Activated T-cell treated with anti-CD3 and anti-CD28 coated beads, Interleukin-2, amount 50 U/mL, for 48 hours (primary cell): Measurements from ENCODE around the gene WIF1.

Experiments
- DNase-seq, 2 experiments: peaks; one replicate each; pipeline ENCODE4 v3.0.0-alpha.2; 2020

Gene WIF1, protein sequence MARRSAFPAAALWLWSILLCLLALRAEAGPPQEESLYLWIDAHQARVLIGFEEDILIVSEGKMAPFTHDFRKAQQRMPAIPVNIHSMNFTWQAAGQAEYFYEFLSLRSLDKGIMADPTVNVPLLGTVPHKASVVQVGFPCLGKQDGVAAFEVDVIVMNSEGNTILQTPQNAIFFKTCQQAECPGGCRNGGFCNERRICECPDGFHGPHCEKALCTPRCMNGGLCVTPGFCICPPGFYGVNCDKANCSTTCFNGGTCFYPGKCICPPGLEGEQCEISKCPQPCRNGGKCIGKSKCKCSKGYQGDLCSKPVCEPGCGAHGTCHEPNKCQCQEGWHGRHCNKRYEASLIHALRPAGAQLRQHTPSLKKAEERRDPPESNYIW

DNA sequence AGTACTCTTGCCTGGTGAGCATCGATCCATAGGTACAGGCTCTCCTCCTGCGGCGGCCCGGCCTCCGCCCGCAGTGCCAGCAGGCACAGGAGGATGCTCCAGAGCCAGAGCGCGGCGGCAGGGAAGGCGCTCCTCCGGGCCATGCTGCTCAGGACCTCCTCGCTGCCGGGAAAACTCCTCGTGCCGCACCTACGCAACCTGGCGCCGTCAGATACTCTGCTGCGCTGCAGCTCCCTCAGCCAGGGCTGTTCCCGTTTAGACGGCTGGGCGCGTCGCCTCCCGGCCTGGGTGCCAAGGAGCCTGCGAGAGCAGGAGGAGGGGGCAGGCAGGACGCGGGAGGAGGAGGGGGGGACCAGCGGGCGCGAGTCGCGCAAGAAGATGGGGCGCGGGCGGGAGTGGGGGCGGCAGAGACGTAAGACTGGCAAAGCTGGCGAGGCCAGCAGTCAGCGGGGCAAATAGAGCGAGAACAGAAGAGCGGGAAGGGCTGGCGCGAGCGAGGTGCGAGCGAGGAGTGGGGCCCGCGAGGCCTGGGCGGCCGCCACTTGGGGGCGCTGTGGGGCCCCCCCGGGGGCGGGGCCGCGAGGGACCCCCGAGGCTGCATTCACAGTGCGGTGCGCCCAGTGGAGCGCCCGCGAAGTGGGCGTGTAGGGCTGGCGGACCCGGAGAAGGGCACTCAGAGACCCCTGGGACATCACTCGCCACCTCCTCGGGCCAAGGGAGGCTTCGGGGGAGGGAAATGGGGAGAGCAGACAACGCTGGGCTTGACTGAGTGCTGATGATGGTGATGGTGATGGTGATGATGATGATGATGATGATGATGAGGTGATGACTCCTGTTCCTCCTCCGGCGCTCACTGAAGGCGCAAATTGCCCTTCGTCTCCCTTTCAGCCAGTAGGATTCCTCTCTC, at the start of gene WIF1:
Gene WIF1, minus strand, starts transcription at position 257 of the 907 bp plus-strand sequence. Its CDS starts 114 bp downstream, at position 143.
- DNase-seq, result peak; percentile 51 to 55

DNA sequence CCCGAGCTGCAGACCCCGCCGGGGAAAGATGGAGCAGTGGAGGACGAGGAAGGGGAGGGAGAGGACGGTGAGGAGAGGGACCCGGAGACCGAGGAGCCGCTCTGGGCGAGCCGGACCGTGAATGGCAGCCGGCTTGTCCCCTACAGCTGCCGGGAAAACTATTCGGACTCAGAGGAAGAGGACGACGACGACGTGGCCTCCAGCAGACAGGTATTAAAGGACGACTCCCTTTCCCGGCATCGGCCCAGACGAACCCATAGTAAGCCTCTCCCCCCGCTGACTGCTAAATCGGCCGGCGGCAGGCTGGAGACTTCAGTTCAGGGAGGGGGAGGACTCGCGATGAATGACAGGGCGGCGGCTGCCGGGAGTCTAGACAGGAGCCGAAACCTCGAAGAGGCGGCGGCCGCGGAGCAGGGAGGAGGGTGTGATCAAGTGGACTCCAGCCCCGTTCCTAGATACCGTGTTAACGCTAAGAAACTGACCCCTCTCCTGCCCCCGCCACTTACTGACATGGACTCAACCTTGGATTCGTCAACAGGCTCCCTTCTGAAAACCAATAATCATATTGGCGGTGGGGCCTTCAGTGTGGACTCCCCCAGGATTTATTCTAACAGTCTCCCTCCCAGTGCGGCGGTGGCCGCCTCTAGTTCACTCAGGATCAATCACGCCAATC, 49.2 kb upstream of the WIF1 start:
- DNase-seq, result peak; percentile 71 to 76

DNA sequence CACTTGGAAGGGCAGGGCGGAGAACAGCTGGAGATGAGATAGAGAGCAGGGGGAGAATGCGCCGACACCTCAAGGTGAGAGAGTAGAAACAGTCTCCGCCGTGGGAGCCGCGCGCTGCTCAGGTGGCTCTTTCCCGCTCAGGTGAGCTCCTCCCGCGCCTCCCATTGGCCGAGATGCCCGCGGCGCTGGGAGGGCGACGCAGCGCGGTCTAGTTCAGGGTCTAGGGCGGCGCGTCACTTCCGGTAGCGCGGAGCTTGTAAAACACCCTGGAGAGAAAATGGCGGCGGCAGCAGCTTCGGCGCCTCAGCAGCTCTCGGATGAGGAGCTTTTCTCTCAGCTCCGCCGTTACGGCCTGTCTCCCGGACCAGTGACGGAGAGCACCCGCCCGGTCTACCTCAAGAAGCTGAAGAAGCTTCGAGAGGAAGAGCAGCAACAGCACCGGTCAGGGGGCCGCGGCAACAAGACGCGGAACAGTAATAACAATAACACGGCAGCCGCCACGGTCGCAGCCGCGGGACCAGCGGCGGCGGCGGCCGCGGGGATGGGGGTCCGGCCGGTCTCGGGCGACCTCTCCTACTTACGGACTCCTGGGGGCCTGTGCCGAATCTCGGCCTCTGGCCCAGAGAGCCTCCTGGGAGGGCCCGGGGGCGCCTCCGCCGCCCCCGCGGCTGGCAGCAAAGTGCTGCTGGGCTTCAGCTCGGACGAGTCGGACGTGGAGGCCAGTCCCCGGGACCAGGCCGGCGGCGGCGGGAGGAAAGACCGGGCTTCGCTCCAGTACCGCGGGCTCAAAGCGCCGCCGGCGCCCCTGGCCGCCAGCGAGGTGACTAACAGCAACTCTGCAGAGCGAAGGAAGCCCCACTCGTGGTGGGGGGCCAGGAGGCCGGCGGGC, 48.5 kb upstream of the WIF1 start, which contains the start of gene LEMD3:
Gene LEMD3, plus strand, starts transcription at position 264 of the 889 bp plus-strand sequence. Its CDS starts 14 bp downstream, at position 278.
- DNase-seq, result peak; percentile 92 to 94

DNA sequence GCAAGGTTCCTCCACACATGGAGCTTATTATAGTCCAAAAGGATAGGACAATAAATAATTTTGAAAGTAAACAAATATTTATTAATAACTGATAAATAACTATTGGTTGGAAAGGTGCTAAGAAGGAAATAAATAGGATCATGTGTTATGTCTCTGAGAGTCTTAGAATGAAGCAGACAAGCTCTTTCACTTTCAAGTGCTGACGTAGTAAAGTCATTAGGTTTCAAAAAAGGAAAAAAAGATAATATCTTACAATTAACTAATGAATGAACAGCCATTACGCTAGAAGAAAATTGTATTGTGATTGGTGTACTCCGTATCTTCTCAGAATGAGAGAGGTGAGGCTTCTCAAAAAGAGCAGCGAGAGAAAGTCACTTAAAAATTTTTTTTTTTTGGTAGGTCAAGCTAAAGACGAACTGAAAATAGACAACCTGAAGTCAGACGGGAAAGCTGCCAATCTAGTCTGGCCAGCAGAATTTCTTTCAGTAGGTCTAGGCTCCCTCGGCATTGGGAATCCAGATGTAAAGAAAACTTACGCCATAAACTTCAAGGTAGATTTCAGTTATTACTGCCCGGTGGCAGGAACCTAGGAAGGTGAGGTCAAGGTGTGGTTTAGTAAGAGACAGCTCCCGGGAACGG, 47.7 kb upstream of the WIF1 start:
- no peak for DNase-seq

DNA sequence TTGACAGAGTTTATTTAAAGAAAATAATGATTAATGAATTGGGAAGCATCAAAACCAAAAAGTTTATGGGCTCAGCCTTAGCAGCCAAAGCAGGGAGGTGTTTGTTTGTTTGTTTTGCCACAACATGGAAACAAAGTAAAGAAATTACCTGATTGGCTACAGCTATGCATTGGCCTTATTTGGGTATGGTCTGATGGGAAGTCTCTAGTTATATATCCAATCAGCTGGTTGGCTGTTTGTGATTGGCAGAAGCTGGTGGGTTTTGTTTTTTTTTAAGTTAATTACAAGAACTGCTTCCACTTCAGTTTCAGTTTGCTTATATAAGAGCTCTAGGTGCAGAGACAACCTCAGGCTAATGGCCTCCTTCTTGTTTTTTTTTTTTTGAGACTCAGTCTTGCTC, 43.7 kb upstream of the WIF1 start:
- no peak for DNase-seq

DNA sequence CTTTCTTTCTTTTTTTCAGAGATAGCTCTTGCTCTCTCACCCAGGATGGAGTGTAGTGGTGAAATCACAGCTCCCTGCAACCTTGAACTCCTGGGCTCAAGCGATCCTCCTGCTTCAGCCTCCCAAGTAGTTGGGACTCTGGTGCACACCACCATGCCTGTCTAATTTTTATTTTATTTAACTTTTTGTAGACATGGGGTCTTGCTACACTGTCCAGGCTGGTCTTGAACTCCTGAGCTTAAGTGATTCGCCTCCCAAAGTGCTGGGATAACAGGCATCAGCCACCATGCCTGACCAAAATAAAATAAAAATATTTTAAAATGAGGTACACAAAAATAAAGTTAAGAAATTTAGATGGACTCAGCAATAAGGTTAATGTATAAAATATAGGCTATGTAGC, 43.1 kb upstream of the WIF1 start:
- DNase-seq, result no peak

DNA sequence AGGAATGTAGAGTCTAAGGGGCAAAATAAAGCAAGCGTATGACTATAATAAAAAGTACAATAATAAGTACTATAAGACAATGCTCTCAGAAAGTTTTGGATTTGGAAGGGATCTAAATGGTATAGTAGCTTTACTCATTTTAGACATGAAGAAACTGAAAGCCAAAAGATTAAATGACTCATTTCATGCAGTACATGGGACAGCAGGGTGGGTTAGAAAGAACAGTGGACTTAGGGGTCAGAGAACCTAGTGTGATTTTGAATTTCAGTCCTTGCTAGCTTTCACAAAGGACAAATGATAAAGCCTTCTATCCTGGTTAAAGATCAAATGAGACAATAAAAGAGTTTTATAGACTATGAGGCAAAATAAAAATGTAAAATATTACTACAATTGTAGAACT, 41.5 kb upstream of the WIF1 start:
- DNase-seq, result no peak

DNA sequence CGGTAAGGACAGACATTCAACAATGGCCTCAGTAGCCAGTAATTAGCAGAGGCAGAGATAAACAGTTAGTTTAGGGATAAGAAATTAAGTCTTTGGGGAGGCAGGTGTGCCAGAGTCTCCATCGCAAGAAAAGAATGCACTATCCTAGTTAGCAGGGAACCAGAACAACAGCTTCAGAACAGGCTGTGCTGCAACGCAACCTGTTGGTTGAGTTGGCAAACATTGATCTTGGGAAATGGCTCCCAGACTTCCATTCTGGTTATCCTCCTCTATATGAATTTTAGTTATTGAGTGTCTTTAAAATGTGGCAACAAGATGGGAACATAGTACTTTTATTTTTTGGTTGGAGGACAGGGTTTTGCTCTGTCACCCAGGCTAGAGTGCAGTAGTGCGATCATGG, 36.0 kb upstream of the WIF1 start:
- no peak for DNase-seq

DNA sequence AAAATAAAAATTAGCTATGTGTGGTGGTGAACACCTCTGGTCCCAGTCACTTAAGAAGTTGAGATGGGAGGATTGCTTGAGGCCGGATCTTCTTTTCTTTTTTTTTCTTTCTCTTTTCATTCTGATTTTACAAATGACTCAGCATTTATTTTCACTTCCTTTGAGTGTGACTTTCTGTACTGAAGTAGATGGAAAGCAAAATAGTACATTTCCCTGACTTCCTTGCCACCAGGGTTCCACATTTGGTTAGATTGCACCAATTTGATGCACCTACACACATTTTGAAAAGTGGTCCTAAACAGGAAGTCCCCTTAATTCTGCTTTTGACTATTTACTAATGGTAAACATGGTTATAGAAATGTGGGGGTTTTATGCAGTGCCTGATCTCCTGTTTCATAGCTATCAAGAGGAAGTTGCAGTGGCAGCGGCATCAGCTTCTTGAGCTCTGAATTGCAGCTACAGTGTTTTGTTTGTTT, 35.3 kb upstream of the WIF1 start:
- DNase-seq, result peak; percentile 18 to 20

DNA sequence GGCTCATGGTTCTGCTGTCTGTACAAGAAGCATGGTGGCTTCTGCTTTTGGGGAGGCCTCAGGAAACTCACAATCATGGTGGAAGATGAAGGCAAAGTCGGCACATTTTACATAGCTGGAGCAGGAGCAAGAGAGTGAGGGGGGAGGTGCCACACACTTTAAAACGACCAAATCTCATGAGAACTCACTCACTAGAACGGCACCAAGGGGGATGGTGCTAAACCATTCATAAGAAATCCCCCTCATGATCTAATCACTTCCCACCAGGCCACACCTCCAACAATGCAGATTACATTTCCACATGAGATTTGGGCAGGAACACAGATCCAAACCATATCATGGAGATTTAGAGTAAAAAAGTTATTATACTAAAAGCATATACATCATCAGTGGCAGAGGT, 34.7 kb upstream of the WIF1 start:
- DNase-seq, result peak; percentile 19 to 25

DNA sequence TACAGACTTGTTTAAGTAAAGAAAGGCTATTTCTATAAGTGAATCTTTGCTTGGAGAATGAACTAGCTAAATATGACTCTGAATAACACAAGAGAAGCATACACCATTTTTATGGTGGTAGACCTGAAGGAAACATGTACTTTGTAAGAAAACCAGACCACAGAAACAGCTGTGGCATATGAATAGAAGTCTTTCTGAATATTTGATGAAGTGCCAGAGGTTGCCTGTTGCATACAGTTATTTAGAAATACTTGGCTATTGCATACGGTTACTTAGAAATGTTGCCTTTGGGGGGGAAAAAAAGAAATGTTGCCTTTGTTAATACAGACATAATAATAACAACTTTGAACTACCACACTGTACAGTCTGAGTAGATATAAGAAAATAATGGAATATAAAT, 31.5 kb upstream of the WIF1 start:
- no peak for DNase-seq

DNA sequence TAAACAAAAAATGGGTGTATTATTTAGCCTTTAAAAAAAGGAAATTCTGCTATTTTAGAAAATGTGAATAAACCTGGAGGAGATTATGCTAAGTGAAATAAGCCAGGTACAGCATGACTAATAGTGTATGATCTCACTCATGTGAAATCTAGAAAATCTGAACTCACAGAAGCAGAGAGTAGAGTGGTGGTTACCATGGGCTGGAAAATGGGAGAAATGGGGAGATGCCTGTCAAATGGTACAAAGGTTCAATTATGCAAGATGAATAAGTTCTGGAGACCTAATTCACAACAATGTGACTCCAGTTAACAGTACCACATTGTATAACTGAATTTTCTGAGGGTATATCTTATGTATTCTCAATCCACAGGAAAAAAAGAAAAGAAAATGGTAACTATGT, 30.9 kb upstream of the WIF1 start:
- no peak for DNase-seq

DNA sequence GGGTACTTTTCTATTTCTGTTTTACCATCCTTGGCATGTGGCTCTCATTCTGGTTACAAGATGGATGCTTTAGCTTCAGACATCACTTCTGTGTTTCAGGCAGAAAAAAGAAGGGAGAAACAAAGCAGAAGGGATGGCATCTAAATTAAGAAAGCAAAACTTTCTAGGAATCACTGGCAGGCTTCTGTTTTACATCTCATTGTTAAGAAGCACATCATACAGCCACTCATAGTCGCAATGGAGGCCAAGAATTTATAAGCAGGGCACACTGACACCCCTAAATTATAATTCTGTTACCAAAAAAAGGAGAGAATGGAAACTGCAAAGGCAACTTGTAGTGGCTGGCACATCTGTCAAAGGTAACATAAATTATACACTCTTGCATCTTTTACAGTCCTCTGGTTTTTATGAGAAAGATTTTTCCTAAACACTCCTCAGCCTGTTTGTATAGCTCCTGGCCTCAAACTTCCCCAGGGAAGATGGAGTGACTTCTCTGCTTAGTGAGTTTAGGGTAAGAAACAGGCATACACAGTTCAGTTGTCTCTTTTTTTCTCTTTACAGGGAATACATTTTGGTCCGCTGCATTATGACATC, 26.3 kb upstream of the WIF1 start:
- DNase-seq, result no peak

DNA sequence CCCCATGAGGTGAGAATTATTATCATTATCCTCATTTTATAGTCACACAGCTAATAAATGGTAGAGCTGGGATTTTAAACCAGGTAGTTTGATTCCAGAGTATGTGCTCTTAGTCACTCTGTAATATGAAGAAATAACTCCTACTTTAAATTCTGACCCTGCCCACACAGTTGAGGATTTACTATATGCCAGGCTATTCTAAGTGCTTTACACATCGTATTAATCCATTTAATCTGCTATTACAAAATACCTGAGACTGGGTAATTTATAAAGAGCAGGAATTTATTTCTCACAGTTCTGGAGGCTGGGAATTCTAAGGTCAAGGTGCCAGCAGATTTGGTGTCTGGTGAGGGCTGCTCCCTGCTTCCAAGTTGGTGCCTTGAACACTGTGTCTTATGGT, 19.6 kb upstream of the WIF1 start:
- DNase-seq, result no peak

DNA sequence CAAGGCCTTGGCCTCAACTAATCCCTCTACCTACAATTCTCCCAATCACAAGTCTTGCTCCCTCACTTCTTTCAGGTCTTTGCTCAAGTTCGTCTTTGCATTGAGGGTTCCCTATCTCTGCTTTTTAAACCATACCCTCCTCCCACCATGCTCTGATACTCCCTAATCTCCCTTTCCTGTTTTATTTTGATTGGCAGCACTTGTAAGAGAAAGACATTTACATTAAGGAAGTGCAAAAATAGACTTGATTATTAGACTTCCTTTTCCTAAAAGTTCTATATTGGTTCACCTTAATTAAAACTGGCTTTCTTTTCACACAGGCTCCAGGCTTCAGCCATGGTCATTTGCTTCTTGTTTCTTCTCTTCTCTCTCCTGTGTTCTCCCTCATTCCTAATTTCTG, 18.3 kb upstream of the WIF1 start:
- no peak for DNase-seq

DNA sequence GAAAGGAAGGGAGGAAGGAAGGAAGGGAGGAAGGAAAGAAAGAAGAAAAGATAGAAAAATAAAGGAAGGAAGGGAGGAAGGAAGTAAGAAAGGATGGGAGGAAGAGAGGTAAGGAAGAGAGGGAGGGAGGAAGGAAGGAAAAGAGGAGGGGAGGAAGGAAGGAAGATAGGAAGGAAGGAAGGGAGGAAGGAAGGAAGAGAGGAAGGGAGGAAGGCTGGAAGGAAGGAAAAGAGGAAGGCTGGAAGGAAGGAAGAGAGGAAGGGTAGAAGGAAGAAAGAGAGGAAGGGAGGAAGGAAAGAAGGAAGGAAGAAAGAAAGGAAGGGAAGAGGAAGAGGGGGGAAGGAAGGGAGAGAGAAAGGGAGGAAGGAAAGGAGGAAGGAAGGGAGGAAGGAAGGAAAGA, 12.8 kb upstream of the WIF1 start:
- no peak for DNase-seq

DNA sequence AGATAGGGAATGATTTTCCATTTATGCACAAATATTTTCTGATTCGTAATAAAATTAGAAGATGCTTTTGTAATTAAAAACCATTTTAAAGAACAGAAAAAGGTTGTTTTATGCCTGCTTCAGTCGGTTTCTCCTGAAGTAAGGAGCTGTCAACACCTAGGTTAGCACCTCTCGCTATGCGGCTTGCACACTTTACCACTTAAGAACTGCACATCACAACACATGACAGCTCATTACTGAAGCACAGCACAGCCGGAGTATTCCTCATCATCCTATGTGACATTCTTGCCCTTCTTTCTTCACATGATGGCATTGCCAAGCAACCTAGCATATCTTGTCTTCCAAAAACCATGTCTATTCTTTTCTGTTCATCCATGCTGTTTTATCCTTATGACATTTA, 5.4 kb upstream of the WIF1 start:
- no peak for DNase-seq

DNA sequence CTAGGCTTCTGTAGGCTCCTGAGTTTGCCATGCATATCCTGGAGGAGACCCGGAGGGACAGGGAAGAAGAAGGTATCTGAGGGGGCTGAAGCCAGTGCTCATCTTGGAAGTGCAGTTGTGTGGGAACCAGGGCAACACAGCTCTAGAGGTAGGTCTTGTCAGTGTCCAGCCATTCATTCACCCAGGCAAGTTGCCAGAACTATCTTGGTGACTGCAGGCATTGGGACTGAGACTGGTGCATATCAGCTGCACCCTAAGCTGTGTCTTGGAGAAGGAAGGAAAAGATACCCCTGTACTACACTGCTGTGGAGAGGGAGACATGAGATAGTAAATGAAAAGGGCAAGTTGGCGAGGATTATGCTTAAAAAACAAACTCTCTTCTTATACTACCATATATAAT, 4.9 kb upstream of the WIF1 start:
- DNase-seq, result no peak

DNA sequence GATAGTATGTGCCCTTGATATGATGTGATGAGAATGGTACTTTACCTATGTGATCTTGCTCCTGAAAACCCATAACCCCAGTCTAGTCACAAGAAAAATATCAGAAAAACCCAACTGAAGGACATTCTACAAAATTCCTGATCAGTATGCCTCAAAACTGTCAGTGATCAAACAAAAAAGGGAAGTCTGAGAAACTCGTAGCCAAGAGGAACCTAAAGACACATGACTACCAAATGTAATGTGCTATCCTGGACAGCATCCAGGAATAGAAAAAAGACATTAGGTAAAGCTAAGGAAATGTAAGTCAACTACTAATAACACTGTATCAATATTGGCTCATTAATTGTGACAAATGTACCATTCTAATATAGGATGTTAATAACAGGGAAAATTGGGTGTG, 4.1 kb upstream of the WIF1 start:
- no peak for DNase-seq

DNA sequence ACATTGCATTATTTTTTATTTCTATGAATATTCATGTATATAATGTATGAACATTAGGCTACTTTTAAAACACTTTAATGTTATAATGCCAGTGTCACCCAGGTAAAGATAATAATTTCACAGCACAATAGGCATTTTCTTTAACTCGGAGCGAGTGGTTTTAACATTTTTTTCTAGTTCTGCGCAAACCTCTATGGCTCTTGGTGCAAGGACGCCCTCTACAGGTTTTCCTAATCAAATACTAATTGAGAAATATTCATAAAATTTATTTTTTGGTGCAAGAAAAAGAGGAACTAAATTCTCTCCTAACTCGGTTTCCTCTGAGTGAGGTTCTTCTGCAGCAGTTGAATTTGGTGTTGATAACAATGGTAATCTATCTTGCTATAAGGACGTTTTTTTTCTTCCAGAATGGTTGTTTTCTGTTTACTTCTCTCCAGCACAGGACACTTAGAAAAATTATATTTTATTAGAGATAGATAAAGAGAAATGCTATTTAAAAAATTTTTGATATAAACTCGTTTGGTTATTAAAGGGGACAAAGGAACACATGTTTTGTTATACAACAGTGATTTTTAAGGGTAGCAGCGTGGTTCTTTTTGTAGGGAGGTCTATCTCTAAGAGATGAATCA, 2.4 kb upstream of the WIF1 start:
- peak in 1 of 2 experiments; percentile 21 for DNase-seq

DNA sequence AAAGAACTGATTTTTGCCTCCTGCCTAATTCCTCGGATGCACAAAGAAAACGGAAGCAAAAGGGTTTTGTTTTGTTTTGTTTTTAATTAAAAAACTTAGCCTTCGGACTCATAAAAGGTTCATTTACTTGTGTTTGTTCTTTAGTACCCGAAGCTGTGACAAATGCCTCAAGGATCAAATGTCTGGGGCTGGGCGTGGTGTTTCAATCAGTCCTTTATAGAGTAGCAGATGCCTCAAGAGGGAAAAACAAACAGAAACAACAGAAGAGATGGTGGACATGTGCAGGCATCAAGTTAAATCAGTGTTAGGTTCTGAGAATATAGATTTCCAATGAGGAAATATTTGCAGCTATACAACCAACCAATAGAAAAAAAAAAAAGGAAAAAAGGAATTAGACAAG, 1.6 kb upstream of the WIF1 start:
- no peak for DNase-seq
